Hepatocyte (in vitro differentiated cells): ENCODE results near the gene HSPA8. TPM values are rescaled to one million over a fixed set of nuclear protein-coding genes. Genes with fewer than 3 reads are reported as not detected.
"Not testable (repeated sequence)": the region's sequence is repeated elsewhere in the genome, so short reads cannot be mapped to it uniquely, and the experiment has no call there.

ENCODE experiments used
- DNase-seq: peaks from one replicate; pipeline ENCODE4 v3.0.0-alpha.2; 2016; ENCODE audit warnings: low spot score
- H2AFZ ChIP-seq: fragments of 200-600 bp; sonication (generic); 2 replicates; pipeline ENCODE4 v1.6.0; 2016; ENCODE audit warnings: antibody characterized with exemption, mild to moderate bottlenecking
- H3K27ac ChIP-seq: fragments of 200-600 bp; sonication (generic); 2 replicates; pipeline ENCODE4 v1.5.1; 2016; ENCODE audit warnings: mild to moderate bottlenecking
- H3K27me3 ChIP-seq: fragments of 200-600 bp; sonication (generic); 2 replicates; pipeline ENCODE4 v1.6.1; 2016
- H3K36me3 ChIP-seq: fragments of 200-600 bp; sonication (generic); replicated peaks from 2 replicates; pipeline ENCODE4 v1.5.1; 2016; ENCODE audit warnings: low read depth; ENCODE audit not compliant: insufficient read depth
- H3K4me1 ChIP-seq: fragments of 200-600 bp; sonication (generic); 2 replicates; pipeline ENCODE4 v1.5.1; 2016; ENCODE audit warnings: mild to moderate bottlenecking, moderate library complexity; ENCODE audit not compliant: insufficient read depth
- H3K4me2 ChIP-seq: fragments of 200-600 bp; sonication (generic); 2 replicates; pipeline ENCODE4 v1.6.0; 2016
- H3K4me3 ChIP-seq: fragments of 200-600 bp; sonication (generic); 2 replicates; pipeline ENCODE4 v1.5.1; 2016; ENCODE audit warnings: mild to moderate bottlenecking
- H3K79me2 ChIP-seq: fragments of 200-600 bp; sonication (generic); 2 replicates; pipeline ENCODE4 v1.6.0; 2017; ENCODE audit warnings: mild to moderate bottlenecking
- H3K9me2 ChIP-seq: fragments of 200-600 bp; sonication (generic); replicated peaks from 2 replicates; pipeline ENCODE4 v1.6.0; 2017; ENCODE audit warnings: mild to moderate bottlenecking; ENCODE audit not compliant: insufficient read depth
- H3K9me3 ChIP-seq: fragments of 200-600 bp; sonication (generic); 2 replicates; pipeline ENCODE4 v1.5.1; 2016; ENCODE audit warnings: low read depth, mild to moderate bottlenecking
- H4K20me1 ChIP-seq: fragments of 200-600 bp; sonication (generic); 2 replicates; pipeline ENCODE4 v1.6.0; 2016; ENCODE audit warnings: mild to moderate bottlenecking; ENCODE audit not compliant: insufficient read depth, poor library complexity, severe bottlenecking
- EZH2 ChIP-seq: fragments of 200-600 bp; sonication (generic); IDR thresholded peaks from 2 replicates; pipeline ENCODE4 v1.6.1; 2016; ENCODE audit warnings: antibody characterized with exemption, mild to moderate bottlenecking, borderline replicate concordance
- EZH2phosphoT487 ChIP-seq: fragments of 200-600 bp; sonication (generic); IDR thresholded peaks from one replicate; pipeline ENCODE4 v1.6.1; 2018; ENCODE audit warnings: antibody characterized with exemption, mild to moderate bottlenecking, low read depth, moderate library complexity; ENCODE audit not compliant: unreplicated experiment, severe bottlenecking
- WGBS: methylation state at CpG from one replicate; pipeline ENCODE4 v1.1.6; 2016; ENCODE audit warnings: low lambda C conversion rate; ENCODE audit errors: missing lambda C conversion rate; 5-methylcytosine and 5-hydroxymethylcytosine counted together
- polyA plus RNA-seq: library from polyadenylated mRNA; unstranded; fragments of >200 nt; fragmentation: Nextera tagmentation; extraction: Ambion mirVana; gene quantifications from 2 replicates; pipeline ENCODE4 v1.2.1, GENCODE V29; 2016
- total RNA-seq: library from RNA; depleted of rRNA; stranded (reverse); fragments of >200 nt; gene quantifications from 2 replicates; pipeline ENCODE4 v1.2.3, GENCODE V29; 2014
- TF ChIP-seq, protein P1 (sequence below): fragments of 200-600 bp; sonication (generic); IDR thresholded peaks from 2 replicates; pipeline ENCODE4 v1.5.1; 2016; ENCODE audit warnings: antibody characterized with exemption, mild to moderate bottlenecking; ENCODE audit not compliant: poor library complexity

Gene HSPA8
- total and polyA plus RNA-seq, 2 experiments from 2014 or later: 669 to 1,636 TPM

DNA sequence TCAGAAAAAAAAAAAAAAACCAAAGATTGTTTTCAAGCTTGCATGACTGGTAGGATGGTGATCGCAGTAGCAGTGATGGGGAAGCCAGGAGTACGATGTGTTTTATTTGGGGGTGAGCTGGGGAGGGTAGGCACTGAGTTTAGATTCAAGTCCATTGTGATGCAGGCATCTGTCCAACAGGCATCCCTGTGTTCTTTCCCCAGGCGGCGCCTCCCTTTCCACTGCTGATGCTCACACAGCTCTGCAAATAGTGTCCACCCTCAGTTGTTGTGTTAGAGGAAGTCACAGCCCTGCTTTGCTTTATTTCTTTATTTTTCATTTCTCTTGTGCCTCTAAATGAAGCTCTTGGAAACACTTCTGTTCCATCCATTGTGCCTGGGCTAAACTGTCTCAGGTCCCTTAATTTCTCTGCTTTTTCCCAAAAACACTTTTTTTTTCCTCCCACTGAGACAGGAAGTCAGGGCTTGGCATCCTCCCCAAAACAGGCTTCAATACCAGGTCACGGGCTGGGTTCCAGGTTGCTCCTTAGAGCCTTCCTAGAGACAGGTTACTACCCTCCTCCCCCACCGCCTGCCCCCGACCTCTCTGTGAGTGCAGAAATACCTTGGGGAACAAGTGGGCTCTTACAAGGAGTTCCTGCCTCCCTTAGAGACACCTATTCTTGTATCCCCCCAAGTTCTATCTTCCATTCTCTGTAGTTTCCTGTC is 38.6 kb upstream of the HSPA8 start:
- H2AFZ ChIP-seq: no peak overlapping the region
- H3K4me2 ChIP-seq: no peak overlapping the region
- no peaks in the 10 kb centered on the region for H3K36me3 ChIP-seq
- H3K4me1 ChIP-seq: peaks cover 4% of the 10 kb centered on the region
- TF ChIP-seq, protein P1, sequence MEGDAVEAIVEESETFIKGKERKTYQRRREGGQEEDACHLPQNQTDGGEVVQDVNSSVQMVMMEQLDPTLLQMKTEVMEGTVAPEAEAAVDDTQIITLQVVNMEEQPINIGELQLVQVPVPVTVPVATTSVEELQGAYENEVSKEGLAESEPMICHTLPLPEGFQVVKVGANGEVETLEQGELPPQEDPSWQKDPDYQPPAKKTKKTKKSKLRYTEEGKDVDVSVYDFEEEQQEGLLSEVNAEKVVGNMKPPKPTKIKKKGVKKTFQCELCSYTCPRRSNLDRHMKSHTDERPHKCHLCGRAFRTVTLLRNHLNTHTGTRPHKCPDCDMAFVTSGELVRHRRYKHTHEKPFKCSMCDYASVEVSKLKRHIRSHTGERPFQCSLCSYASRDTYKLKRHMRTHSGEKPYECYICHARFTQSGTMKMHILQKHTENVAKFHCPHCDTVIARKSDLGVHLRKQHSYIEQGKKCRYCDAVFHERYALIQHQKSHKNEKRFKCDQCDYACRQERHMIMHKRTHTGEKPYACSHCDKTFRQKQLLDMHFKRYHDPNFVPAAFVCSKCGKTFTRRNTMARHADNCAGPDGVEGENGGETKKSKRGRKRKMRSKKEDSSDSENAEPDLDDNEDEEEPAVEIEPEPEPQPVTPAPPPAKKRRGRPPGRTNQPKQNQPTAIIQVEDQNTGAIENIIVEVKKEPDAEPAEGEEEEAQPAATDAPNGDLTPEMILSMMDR: no peak
- TF ChIP-seq EZH2phosphoT487: no peak
- no peak for TF ChIP-seq EZH2
- no peaks in the 10 kb centered on the region for H3K9me2 ChIP-seq
- H3K4me3 ChIP-seq: no peak overlapping the region
- no peaks in the 10 kb centered on the region for H3K79me2 ChIP-seq
- H4K20me1 ChIP-seq: no peaks in the 10 kb centered on the region
- DNase-seq: no peak
- WGBS: 84% methylated on average over 7 of the region's 7 CpGs
- H3K27me3 ChIP-seq: no peaks in the 10 kb centered on the region
- H3K9me3 ChIP-seq: no peaks in the 10 kb centered on the region
- no peak overlapping the region for H3K27ac ChIP-seq

DNA sequence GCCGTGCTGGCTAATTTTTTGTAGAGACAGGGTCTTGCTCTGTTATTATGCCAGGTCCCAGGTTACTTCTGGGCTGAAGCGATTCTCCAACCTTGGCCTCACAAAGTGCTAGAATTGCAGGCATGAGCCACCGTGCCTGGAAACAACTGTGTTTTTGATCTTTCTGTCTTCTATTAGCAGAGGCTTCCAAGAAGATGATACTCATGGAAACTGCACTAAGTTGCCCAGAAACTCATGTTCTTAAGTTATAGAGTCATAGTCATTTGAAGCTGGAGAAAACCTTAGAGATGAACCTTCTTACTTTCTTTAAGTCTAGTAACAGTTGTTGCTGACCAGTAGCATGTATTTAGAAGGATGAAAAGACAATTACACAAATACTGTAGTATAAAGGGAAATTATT is 37.1 kb upstream of the HSPA8 start:
- no peak overlapping the region for H3K27ac ChIP-seq
- no peak for TF ChIP-seq EZH2phosphoT487
- TF ChIP-seq EZH2: no peak
- H3K4me2 ChIP-seq: no peak overlapping the region
- H3K27me3 ChIP-seq: no peaks in the 10 kb centered on the region
- no peak for DNase-seq
- H4K20me1 ChIP-seq: no peaks in the 10 kb centered on the region
- H3K4me3 ChIP-seq: no peak overlapping the region
- WGBS: 74% methylated on average over 3 of the region's 3 CpGs
- H3K4me1 ChIP-seq: peaks cover 4% of the 10 kb centered on the region
- H3K79me2 ChIP-seq: no peaks in the 10 kb centered on the region
- no peaks in the 10 kb centered on the region for H3K9me2 ChIP-seq
- no peaks in the 10 kb centered on the region for H3K9me3 ChIP-seq
- H3K36me3 ChIP-seq: no peaks in the 10 kb centered on the region
- no peak overlapping the region for H2AFZ ChIP-seq

DNA sequence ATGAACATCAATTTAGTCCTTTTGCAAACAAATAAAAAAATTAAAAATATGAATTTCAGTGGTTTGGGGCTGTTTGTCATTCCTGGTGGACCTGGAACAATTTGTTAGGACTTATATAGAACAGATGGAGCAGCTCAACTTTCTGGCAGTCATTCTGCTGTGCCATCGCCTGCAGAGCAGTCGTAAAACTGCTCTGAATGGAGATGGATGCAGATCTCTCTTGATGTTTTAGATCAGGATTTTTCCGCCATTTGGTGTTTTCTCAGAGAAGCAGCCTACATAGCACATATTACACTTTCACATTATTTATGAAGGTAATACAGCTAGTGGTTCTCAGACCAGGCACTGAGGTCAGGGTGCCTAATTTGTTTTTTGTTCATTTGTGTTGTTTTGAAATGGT is 31.8 kb upstream of the HSPA8 start:
- no peak for DNase-seq
- WGBS: 79% methylated on average over 3 of the region's 3 CpGs
- no peaks in the 10 kb centered on the region for H3K36me3 ChIP-seq
- no peaks in the 10 kb centered on the region for H3K9me2 ChIP-seq
- H3K4me2 ChIP-seq: no peak overlapping the region
- H3K27ac ChIP-seq: no peak overlapping the region
- TF ChIP-seq EZH2phosphoT487 (no peak), EZH2 (no peak)
- TF ChIP-seq, protein P1: no peak
- no peak overlapping the region for H2AFZ ChIP-seq
- H3K27me3 ChIP-seq: no peaks in the 10 kb centered on the region
- no peaks in the 10 kb centered on the region for H3K9me3 ChIP-seq
- no peaks in the 10 kb centered on the region for H4K20me1 ChIP-seq
- no peaks in the 10 kb centered on the region for H3K79me2 ChIP-seq
- no peaks in the 10 kb centered on the region for H3K4me1 ChIP-seq
- no peak overlapping the region for H3K4me3 ChIP-seq

DNA sequence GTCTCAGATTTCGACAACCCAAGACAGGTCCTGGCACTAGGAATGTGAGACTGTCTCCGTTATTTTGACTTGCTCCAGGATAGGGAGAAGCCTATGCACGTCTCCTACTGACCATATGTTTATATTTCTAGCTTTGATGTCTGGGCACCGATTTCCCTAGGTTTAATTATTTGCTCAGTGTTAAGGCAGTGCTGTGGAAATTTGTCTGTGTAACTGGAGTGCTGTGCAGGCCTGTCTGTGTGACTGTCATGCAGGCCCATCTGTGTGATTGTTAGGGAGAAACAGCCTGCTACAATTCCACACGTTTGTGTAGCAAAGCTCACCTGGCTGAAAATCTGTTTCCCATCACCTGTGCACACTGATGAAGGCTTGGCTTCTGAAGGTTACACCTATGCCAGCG is 29.6 kb upstream of the HSPA8 start:
- Histone ChIP-seq H2AFZ (no peak overlapping the region), H3K9me2 (no peaks in the 10 kb centered on the region), H3K4me3 (no peak overlapping the region), H3K4me2 (no peak overlapping the region), H3K27ac (no peak overlapping the region), H3K27me3 (no peaks in the 10 kb centered on the region), H3K79me2 (no peaks in the 10 kb centered on the region), H4K20me1 (no peaks in the 10 kb centered on the region), H3K9me3 (no peaks in the 10 kb centered on the region), H3K4me1 (no peaks in the 10 kb centered on the region), H3K36me3 (no peaks in the 10 kb centered on the region)
- no peak for DNase-seq
- TF ChIP-seq EZH2phosphoT487: no peak
- TF ChIP-seq, protein P1: no peak
- TF ChIP-seq EZH2: no peak
- WGBS: 41% methylated on average over 6 of the region's 6 CpGs

DNA sequence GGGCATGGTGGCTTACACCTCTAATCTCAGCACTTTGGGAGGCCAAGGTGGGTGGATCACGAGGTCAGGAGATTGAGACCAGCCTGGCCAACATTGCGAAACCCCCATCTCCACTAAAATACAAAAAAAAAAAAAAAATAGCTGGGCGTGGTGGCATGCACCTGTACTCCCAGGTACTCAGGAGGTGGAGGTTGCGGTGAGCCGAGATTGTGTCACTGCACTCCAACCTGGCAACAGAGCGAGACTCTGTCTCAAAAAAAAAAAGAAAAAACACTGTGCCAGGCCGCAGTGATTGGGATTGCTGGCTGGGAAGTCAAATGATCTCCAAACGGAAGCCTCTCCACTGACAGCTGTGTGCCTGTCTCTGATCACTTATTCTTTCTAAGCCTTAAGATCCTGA is 28.2 kb upstream of the HSPA8 start:
- H3K4me2 ChIP-seq: not testable (repeated sequence)

DNA sequence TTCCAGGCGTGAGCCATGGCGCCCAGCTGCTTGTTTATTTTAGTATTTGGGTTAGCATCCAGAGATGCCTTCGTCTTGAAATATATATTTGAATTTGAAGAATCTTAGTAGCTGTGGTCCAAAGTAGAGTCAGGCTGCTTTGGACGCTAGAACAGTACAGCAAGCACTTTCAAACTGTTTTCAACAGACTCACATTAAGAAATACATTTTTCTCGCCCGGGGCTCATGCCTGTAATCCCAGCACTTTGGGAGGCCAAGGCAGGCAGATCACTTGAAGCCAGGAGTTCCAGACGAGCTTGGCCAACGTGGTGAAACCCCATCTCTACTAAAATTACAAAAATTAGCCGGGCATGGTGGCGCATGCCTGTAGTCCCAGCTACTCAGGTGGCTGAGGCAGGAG is 27.0 kb upstream of the HSPA8 start:
- not testable (repeated sequence) for H3K4me2 ChIP-seq, H3K27ac ChIP-seq, H3K4me1 ChIP-seq, H2AFZ ChIP-seq, H4K20me1 ChIP-seq, H3K36me3 ChIP-seq, H3K4me3 ChIP-seq, DNase-seq, H3K27me3 ChIP-seq, H3K9me2 ChIP-seq, H3K9me3 ChIP-seq, H3K79me2 ChIP-seq
- WGBS: 93% methylated on average over 10 of the region's 10 CpGs

More for the DNA sequence above, 28.2 kb upstream of the HSPA8 start:
- not testable (repeated sequence) for H3K4me1 ChIP-seq, H3K4me3 ChIP-seq, H3K36me3 ChIP-seq, H3K9me3 ChIP-seq, H3K79me2 ChIP-seq, H3K9me2 ChIP-seq, H3K27me3 ChIP-seq, H2AFZ ChIP-seq, DNase-seq, H3K27ac ChIP-seq, H4K20me1 ChIP-seq
- 84% methylated on average over 8 of the region's 8 CpGs for WGBS
